ENCODE results near the gene VPS26B. TPM values are rescaled to one million over a fixed set of nuclear protein-coding genes. Genes with fewer than 3 reads are reported as not detected.
A peak's percentile ranks its signal among the peaks of the same experiment; 100 is the strongest.

VPS26B gene
- total and polyA plus RNA-seq, 9 of the 15 experiments (the other 6 are each of a cell fraction or from before 2014, with no cell fraction given): 3.5 to 43.3 (median 27.4) TPM

DNA sequence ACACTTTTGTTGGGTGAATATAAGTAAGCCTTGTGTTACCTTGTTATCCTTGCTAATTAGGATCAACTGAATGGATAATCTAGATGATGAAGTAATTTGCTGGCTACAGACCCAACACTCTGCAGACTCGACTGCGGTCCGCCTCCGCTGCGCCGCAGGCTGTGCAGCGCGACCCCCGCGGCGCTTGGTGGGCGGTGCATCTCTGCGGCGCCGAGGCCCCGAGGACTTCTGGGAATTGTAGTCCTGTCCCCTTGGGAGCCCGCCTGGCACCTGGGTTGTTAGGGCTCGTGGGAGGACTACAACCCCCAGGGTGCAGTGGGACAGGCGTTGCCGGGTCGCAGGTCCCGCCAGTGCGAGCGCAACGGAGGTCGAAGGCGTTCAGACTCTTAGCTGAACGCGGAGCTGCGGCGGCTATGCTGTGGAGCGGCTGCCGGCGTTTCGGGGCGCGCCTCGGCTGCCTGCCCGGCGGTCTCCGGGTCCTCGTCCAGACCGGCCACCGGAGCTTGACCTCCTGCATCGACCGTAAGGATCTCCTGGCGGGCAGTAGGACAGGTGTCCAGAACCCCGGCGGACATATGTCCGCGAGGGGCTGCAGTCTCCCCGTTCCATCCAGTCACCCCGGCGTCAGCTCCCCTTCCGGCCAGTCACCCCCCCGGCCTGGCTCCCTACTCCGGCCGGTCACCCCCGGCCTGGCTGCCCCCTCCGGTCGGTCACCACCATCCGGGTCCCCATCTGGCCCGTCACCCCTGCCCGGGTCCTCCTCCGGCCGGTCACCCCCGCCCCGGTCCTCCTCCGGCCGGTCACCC, 28.9 kb downstream of the VPS26B start, which contains the start of the genes ACAD8 and THYN1 (continued):
- TF ChIP-seq, protein P1, sequence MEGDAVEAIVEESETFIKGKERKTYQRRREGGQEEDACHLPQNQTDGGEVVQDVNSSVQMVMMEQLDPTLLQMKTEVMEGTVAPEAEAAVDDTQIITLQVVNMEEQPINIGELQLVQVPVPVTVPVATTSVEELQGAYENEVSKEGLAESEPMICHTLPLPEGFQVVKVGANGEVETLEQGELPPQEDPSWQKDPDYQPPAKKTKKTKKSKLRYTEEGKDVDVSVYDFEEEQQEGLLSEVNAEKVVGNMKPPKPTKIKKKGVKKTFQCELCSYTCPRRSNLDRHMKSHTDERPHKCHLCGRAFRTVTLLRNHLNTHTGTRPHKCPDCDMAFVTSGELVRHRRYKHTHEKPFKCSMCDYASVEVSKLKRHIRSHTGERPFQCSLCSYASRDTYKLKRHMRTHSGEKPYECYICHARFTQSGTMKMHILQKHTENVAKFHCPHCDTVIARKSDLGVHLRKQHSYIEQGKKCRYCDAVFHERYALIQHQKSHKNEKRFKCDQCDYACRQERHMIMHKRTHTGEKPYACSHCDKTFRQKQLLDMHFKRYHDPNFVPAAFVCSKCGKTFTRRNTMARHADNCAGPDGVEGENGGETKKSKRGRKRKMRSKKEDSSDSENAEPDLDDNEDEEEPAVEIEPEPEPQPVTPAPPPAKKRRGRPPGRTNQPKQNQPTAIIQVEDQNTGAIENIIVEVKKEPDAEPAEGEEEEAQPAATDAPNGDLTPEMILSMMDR (IDR thresholded peaks at IDR 0.05 in 2 of 3, conservative IDR thresholded peaks at IDR 0.05 in 1 of 3; ENCODE audit: insufficient read depth in 2 of 3, low read depth in 1 of 3, low read length in 3 of 3): peak in 2 of 3 experiments; percentile 1 to 8; a peak in 1 of 6 replicates
- TF ChIP-seq, protein P2, sequence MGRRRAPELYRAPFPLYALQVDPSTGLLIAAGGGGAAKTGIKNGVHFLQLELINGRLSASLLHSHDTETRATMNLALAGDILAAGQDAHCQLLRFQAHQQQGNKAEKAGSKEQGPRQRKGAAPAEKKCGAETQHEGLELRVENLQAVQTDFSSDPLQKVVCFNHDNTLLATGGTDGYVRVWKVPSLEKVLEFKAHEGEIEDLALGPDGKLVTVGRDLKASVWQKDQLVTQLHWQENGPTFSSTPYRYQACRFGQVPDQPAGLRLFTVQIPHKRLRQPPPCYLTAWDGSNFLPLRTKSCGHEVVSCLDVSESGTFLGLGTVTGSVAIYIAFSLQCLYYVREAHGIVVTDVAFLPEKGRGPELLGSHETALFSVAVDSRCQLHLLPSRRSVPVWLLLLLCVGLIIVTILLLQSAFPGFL (CRISPR knock-in tag; IDR thresholded peaks at IDR 0.05): no peak
- peak; percentile 85 for TF ChIP-seq KDM5B (IDR thresholded peaks at IDR 0.05; ENCODE audit: insufficient replicate concordance, low read depth, low read length)
- TF ChIP-seq, protein P3, sequence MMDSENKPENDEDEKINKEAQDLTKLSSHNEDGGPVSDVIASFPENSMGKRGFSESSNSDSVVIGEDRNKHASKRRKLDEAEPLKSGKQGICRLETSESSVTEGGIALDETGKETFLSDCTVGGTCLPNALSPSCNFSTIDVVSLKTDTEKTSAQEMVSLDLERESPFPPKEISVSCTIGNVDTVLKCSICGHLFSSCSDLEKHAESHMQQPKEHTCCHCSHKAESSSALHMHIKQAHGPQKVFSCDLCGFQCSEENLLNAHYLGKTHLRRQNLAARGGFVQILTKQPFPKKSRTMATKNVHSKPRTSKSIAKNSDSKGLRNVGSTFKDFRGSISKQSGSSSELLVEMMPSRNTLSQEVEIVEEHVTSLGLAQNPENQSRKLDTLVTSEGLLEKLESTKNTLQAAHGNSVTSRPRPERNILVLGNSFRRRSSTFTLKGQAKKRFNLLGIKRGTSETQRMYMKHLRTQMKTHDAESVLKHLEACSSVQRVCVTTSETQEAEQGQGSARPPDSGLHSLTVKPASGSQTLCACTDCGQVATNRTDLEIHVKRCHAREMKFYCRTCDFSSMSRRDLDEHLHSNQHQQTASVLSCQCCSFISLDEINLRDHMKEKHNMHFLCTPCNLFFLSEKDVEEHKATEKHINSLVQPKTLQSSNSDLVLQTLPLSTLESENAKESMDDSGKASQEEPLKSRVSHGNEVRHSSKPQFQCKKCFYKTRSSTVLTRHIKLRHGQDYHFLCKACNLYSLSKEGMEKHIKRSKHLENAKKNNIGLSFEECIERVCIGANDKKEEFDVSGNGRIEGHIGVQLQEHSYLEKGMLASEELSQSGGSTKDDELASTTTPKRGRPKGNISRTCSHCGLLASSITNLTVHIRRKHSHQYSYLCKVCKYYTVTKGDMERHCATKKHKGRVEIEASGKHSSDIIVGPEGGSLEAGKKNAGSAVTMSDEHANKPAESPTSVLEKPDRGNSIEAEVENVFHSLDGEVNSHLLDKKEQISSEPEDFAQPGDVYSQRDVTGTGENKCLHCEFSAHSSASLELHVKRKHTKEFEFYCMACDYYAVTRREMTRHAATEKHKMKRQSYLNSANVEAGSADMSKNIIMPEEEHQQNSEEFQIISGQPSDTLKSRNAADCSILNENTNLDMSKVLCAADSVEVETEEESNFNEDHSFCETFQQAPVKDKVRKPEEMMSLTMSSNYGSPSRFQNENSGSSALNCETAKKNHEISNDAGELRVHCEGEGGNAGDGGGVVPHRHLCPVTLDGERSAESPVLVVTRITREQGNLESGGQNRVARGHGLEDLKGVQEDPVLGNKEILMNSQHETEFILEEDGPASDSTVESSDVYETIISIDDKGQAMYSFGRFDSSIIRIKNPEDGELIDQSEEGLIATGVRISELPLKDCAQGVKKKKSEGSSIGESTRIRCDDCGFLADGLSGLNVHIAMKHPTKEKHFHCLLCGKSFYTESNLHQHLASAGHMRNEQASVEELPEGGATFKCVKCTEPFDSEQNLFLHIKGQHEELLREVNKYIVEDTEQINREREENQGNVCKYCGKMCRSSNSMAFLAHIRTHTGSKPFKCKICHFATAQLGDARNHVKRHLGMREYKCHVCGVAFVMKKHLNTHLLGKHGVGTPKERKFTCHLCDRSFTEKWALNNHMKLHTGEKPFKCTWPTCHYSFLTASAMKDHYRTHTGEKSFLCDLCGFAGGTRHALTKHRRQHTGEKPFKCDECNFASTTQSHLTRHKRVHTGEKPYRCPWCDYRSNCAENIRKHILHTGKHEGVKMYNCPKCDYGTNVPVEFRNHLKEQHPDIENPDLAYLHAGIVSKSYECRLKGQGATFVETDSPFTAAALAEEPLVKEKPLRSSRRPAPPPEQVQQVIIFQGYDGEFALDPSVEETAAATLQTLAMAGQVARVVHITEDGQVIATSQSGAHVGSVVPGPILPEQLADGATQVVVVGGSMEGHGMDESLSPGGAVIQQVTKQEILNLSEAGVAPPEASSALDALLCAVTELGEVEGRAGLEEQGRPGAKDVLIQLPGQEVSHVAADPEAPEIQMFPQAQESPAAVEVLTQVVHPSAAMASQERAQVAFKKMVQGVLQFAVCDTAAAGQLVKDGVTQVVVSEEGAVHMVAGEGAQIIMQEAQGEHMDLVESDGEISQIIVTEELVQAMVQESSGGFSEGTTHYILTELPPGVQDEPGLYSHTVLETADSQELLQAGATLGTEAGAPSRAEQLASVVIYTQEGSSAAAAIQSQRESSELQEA (IDR thresholded peaks at IDR 0.05; ENCODE audit: low read depth): peak; percentile 92
- no peak for TF ChIP-seq NFATC3 (IDR thresholded peaks at IDR 0.05)
- TF ChIP-seq PBX2 (CRISPR knock-in tag; IDR thresholded peaks at IDR 0.05; ENCODE audit: low read depth): no peak
- TF ChIP-seq PBX2 (tag; conservative IDR thresholded peaks at IDR 0.05; ENCODE audit: low read depth): no peak

Measured in K562 (cell line).